DMS 273 (cell line): ENCODE measurements around the gene DAPK1.

Experiments used
- DNase-seq: peaks from one replicate; lab custom pipeline; 2025; ENCODE audit not compliant: unreplicated experiment; lab: John Stamatoyannopoulos, UW

DAPK1 gene

GRCh38 chr9:87516926-87517290 lies 19.2 kb downstream of the DAPK1 start:
- no peak for DNase-seq

- DNase-seq, result no peak
Measured at GRCh38 chr9:87517732-87518131, 20.1 kb downstream of the DAPK1 start.

- no peak for DNase-seq
Measured at GRCh38 chr9:87518702-87519335, 21.2 kb downstream of the DAPK1 start.

- no peak for DNase-seq
Measured at GRCh38 chr9:87519461-87519860, 21.8 kb downstream of the DAPK1 start.

GRCh38 chr9:87520172-87520683 lies 22.6 kb downstream of the DAPK1 start:
- no peak for DNase-seq

- DNase-seq, result no peak
Measured at GRCh38 chr9:87521834-87522233, 24.2 kb downstream of the DAPK1 start.

- no peak for DNase-seq
Measured at GRCh38 chr9:87524061-87524460, 26.4 kb downstream of the DAPK1 start.

GRCh38 chr9:87525546-87526303 lies 28.1 kb downstream of the DAPK1 start:
- DNase-seq, result no peak

GRCh38 chr9:87527211-87527916 lies 29.7 kb downstream of the DAPK1 start:
- no peak for DNase-seq

GRCh38 chr9:87528969-87529368 lies 31.3 kb downstream of the DAPK1 start:
- no peak for DNase-seq

GRCh38 chr9:87529671-87530070 lies 32.0 kb downstream of the DAPK1 start:
- DNase-seq, result no peak

- no peak for DNase-seq
Measured at GRCh38 chr9:87530716-87531115, 33.0 kb downstream of the DAPK1 start.

GRCh38 chr9:87531370-87532295 lies 34.0 kb downstream of the DAPK1 start:
- no peak for DNase-seq

- DNase-seq, result no peak
Measured at GRCh38 chr9:87533271-87533670, 35.6 kb downstream of the DAPK1 start.

GRCh38 chr9:87534036-87534435 lies 36.4 kb downstream of the DAPK1 start:
- no peak for DNase-seq

GRCh38 chr9:87534957-87535356 lies 37.3 kb downstream of the DAPK1 start:
- DNase-seq, result no peak

- DNase-seq, result peak; percentile 6
Measured at GRCh38 chr9:87535817-87536539, 38.3 kb downstream of the DAPK1 start.

- peak; percentile 86 for DNase-seq
Measured at GRCh38 chr9:87537625-87538024, 40.0 kb downstream of the DAPK1 start.

GRCh38 chr9:87540444-87541105 lies 42.9 kb downstream of the DAPK1 start:
- no peak for DNase-seq

GRCh38 chr9:87541663-87542062 lies 44.0 kb downstream of the DAPK1 start:
- DNase-seq, result no peak
